ENCODE results near the gene FBXW5.

- TF ChIP-seq, protein P1, sequence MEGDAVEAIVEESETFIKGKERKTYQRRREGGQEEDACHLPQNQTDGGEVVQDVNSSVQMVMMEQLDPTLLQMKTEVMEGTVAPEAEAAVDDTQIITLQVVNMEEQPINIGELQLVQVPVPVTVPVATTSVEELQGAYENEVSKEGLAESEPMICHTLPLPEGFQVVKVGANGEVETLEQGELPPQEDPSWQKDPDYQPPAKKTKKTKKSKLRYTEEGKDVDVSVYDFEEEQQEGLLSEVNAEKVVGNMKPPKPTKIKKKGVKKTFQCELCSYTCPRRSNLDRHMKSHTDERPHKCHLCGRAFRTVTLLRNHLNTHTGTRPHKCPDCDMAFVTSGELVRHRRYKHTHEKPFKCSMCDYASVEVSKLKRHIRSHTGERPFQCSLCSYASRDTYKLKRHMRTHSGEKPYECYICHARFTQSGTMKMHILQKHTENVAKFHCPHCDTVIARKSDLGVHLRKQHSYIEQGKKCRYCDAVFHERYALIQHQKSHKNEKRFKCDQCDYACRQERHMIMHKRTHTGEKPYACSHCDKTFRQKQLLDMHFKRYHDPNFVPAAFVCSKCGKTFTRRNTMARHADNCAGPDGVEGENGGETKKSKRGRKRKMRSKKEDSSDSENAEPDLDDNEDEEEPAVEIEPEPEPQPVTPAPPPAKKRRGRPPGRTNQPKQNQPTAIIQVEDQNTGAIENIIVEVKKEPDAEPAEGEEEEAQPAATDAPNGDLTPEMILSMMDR (conservative IDR thresholded peaks at IDR 0.05; ENCODE audit: low read length), result no peak
- no peak for TF ChIP-seq EZH2phosphoT487 (IDR thresholded peaks at IDR 0.05; ENCODE audit: borderline replicate concordance)
These were observed 39.2 kb upstream of the FBXW5 start for GRCh38 chr9:136983656-136984314.
